H1 (cell line): ENCODE results near the gene EFCAB6. TPM values are rescaled to one million over a fixed set of nuclear protein-coding genes. Genes with fewer than 3 reads are reported as not detected.

Source experiments
- ATF3 ChIP-seq: IDR thresholded peaks from 2 replicates; pipeline ENCODE4 v1.6.1; 2011; ENCODE audit warnings: low read depth, mild to moderate bottlenecking, low read length; ENCODE audit not compliant: insufficient read depth
- CHD7 ChIP-seq: fragments of 300-600 bp; sonication (generic); IDR thresholded peaks from 2 replicates; pipeline ENCODE4 v1.7.1; 2012; ENCODE audit warnings: low read length, moderate library complexity, mild to moderate bottlenecking, inconsistent platforms; ENCODE audit not compliant: insufficient replicate concordance
- E2F6 ChIP-seq: IDR thresholded peaks from 2 replicates; pipeline ENCODE4 v1.6.1; 2012; ENCODE audit warnings: inconsistent platforms
- POU5F1 ChIP-seq: IDR thresholded peaks from 2 replicates; pipeline ENCODE4 v1.6.1; 2011; ENCODE audit warnings: low read depth, mild to moderate bottlenecking, low read length, moderate library complexity
- SAP30 ChIP-seq: fragments of 300-600 bp; sonication (generic); IDR thresholded peaks from 2 replicates; pipeline ENCODE4 v1.7.1; 2012; ENCODE audit warnings: low read length, moderate library complexity, mild to moderate bottlenecking, inconsistent platforms; ENCODE audit not compliant: insufficient read depth, insufficient replicate concordance
- SUZ12 ChIP-seq: fragments of 200-600 bp; sonication (generic); IDR thresholded peaks from 2 replicates; pipeline ENCODE4 v1.6.1; 2012; ENCODE audit warnings: mild to moderate bottlenecking, inconsistent platforms, low read length, moderate library complexity, mixed read lengths
- TBP ChIP-seq: IDR thresholded peaks from 2 replicates; pipeline ENCODE4 v1.6.1; 2011; ENCODE audit warnings: low read depth, low read length, improper control_type of control experiment
- polyA plus RNA-seq, 7 experiments: library from polyadenylated mRNA; depleted of rRNA in 3 of 7; stranded (reverse) in 5 of 7; unstranded in 2 of 7; fragments of >200 nt in 5 of 7; fragments of 200-250 nt in 2 of 7; gene quantifications; 1 replicate in 5 of 7; 2 replicates in 1 of 7; 4 replicates in 1 of 7; pipeline versions ENCODE4 v1.2.1 to v1.2.3, GENCODE V29; 2011 to 2013; ENCODE audit warnings: missing spikeins in 2 of 7, mixed read lengths in 2 of 7
- total RNA-seq: library from RNA; stranded (reverse); fragmentation: NEBNext Ultra II Directional; extraction: Animal tissue kit (Norgen Biotek cat#: 25700); gene quantifications from 2 replicates; pipeline ENCODE4 v1.2.1, GENCODE V29; 2021

The EFCAB6 gene
- total and polyA plus RNA-seq, 2 of the 8 experiments (the other 6 are each of a cell fraction or from before 2014, with no cell fraction given): 0.32 to 1.7 TPM

- TF ChIP-seq CHD7 (no peak), SUZ12 (no peak), SAP30 (no peak), TBP (no peak), POU5F1 (no peak), E2F6 (no peak), ATF3 (no peak)
Measured at GRCh38 chr22:43592476-43592875, 219.6 kb downstream of the EFCAB6 start (continued).
